HepG2 (cell line): ENCODE measurements around the gene AIFM1. TPM values are rescaled to one million over a fixed set of nuclear protein-coding genes. Genes with fewer than 3 reads are reported as not detected.
A peak's percentile ranks its signal among the peaks of the same experiment; 100 is the strongest.

Experiments used
- FOXK2 ChIP-seq: fragments of 450-650 bp; IDR thresholded peaks from 2 replicates; pipeline ENCODE4 v1.6.1; 2016
- FOXM1 ChIP-seq: sonication (generic); formaldehyde crosslinking; IDR thresholded peaks from 2 replicates; pipeline ENCODE4 v1.5.0; 2020; ENCODE audit warnings: missing genetic modification reagents
- GABPB1 ChIP-seq: IDR thresholded peaks from 2 replicates; pipeline ENCODE4 v1.6.1; 2016; ENCODE audit warnings: mild to moderate bottlenecking, missing genetic modification reagents, moderate library complexity, missing compliant biosample characterization
- HES4 ChIP-seq: sonication (generic); formaldehyde crosslinking; IDR thresholded peaks from 2 replicates; pipeline ENCODE4 v1.9.0; 2021; ENCODE audit warnings: mild to moderate bottlenecking, missing genetic modification reagents, borderline replicate concordance
- HNRNPK ChIP-seq: fragments of 200-400 bp; formaldehyde crosslinking; IDR thresholded peaks from 2 replicates; pipeline ENCODE4 v1.6.1; 2018; ENCODE audit warnings: low read length, low read depth, moderate library complexity, mild to moderate bottlenecking; ENCODE audit not compliant: poor library complexity, severe bottlenecking
- KAT8 ChIP-seq: IDR thresholded peaks from 2 replicates; pipeline ENCODE4 v1.6.1; 2016; ENCODE audit warnings: missing genetic modification reagents, missing compliant biosample characterization
- MTA3 ChIP-seq: sonication (generic); formaldehyde crosslinking; IDR thresholded peaks from 2 replicates; pipeline ENCODE4 v1.4.0; 2020; ENCODE audit warnings: missing genetic modification reagents
- MXD4 ChIP-seq: IDR thresholded peaks from 2 replicates; pipeline ENCODE4 v1.6.1; 2016; ENCODE audit warnings: mild to moderate bottlenecking, missing biosample characterization, missing genetic modification reagents
- PHB2 ChIP-seq: fragments of 450-650 bp; IDR thresholded peaks from 2 replicates; pipeline ENCODE4 v1.6.1; 2018; ENCODE audit not compliant: partially characterized antibody
- POLR2AphosphoS5 ChIP-seq: IDR thresholded peaks from 2 replicates; pipeline ENCODE4 v1.6.1; 2012; ENCODE audit warnings: low read depth, low read length
- RNF2 ChIP-seq: fragments of 450-650 bp; conservative IDR thresholded peaks from 2 replicates; pipeline ENCODE4 v1.6.1; 2016; ENCODE audit warnings: low read depth
- SOX13 ChIP-seq, 3 experiments: fragments of 450-650 bp in 1 of 3; sonication (generic) in 1 of 3; formaldehyde crosslinking in 1 of 3; IDR thresholded peaks in 2 of 3; conservative IDR thresholded peaks in 1 of 3; 2 replicates each; pipeline versions ENCODE4 v1.5.0 to v1.6.1; 2016 to 2020; ENCODE audit warnings: antibody characterized with exemption in 1 of 3, mild to moderate bottlenecking in 1 of 3, missing compliant biosample characterization in 1 of 3, missing genetic modification reagents in 1 of 3, moderate library complexity in 1 of 3
- SP1 ChIP-seq, 2 experiments: fragments of 450-650 bp in 1 of 2; sonication (generic) in 1 of 2; formaldehyde crosslinking in 1 of 2; IDR thresholded peaks; 2 replicates each; pipeline versions ENCODE4 v1.4.0 to v1.6.1; 2016 to 2020; ENCODE audit warnings: missing genetic modification reagents in 1 of 2
- TARDBP ChIP-seq: sonication (generic); formaldehyde crosslinking; IDR thresholded peaks from 2 replicates; pipeline ENCODE4 v1.8.0; 2022; ENCODE audit warnings: mild to moderate bottlenecking, missing genetic modification reagents
- TFAP4 ChIP-seq: sonication (generic); IDR thresholded peaks from 2 replicates; pipeline ENCODE4 v1.6.1; 2016; ENCODE audit warnings: low read depth, borderline replicate concordance
- ZKSCAN5 ChIP-seq: sonication (generic); formaldehyde crosslinking; IDR thresholded peaks from 2 replicates; pipeline ENCODE4 v1.5.1; 2020; ENCODE audit warnings: mild to moderate bottlenecking, missing genetic modification reagents
- ZNF350 ChIP-seq: sonication (generic); formaldehyde crosslinking; IDR thresholded peaks from 2 replicates; pipeline ENCODE4 v1.4.0; 2020; ENCODE audit warnings: mild to moderate bottlenecking, low read depth, missing genetic modification reagents, borderline replicate concordance
- ZNF552 ChIP-seq: sonication (generic); formaldehyde crosslinking; IDR thresholded peaks from 2 replicates; pipeline ENCODE4 v1.9.0; 2022; ENCODE audit warnings: missing genetic modification reagents, mild to moderate bottlenecking, borderline replicate concordance
- ZNF605 ChIP-seq: sonication (generic); formaldehyde crosslinking; IDR thresholded peaks from 2 replicates; pipeline ENCODE4 v1.8.0; 2022; ENCODE audit warnings: mild to moderate bottlenecking, missing genetic modification reagents
- ZNF660 ChIP-seq: sonication (generic); formaldehyde crosslinking; IDR thresholded peaks from 2 replicates; pipeline ENCODE4 v1.5.1; 2020; ENCODE audit warnings: mild to moderate bottlenecking, low read depth, missing genetic modification reagents, borderline replicate concordance
- ZSCAN22 ChIP-seq: sonication (generic); formaldehyde crosslinking; IDR thresholded peaks from 2 replicates; pipeline ENCODE4 v1.4.0; 2020; ENCODE audit warnings: mild to moderate bottlenecking, missing genetic modification reagents
- ZSCAN9 ChIP-seq: IDR thresholded peaks from 2 replicates; pipeline ENCODE4 v1.6.1; 2016; ENCODE audit warnings: borderline replicate concordance
- polyA plus RNA-seq, 8 experiments: library from polyadenylated mRNA; depleted of rRNA in 3 of 8; stranded (reverse) in 7 of 8; unstranded in 1 of 8; fragments of >200 nt; fragmentation: Illumina TruSeq in 4 of 8; extraction: Trizol in 4 of 8; gene quantifications; 2 replicates each; pipeline versions ENCODE4 v1.2.1 to v1.2.3, GENCODE V29; 2011 to 2016; ENCODE audit warnings: low read depth in 4 of 8, missing spikeins in 1 of 8, mixed read lengths in 1 of 8; ENCODE audit not compliant: insufficient read depth in 1 of 8
- total RNA-seq, 5 experiments: library from RNA; depleted of rRNA; stranded (reverse); fragments of >200 nt; fragmentation: Illumina TruSeq; extraction: Trizol; gene quantifications; 2 replicates each; pipeline ENCODE4 v1.2.3, GENCODE V29; 2016; ENCODE audit warnings: low read depth in 1 of 5
- TF ChIP-seq, protein P1 (sequence below): sonication (generic); formaldehyde crosslinking; IDR thresholded peaks from 2 replicates; pipeline ENCODE4 v1.4.0; 2020; ENCODE audit warnings: mild to moderate bottlenecking, missing genetic modification reagents, borderline replicate concordance
- TF ChIP-seq, protein P2 (sequence below): sonication (generic); formaldehyde crosslinking; IDR thresholded peaks from 2 replicates; pipeline ENCODE4 v1.4.0; 2020; ENCODE audit warnings: mild to moderate bottlenecking, missing genetic modification reagents
- TF ChIP-seq, protein P3 (sequence below): sonication (generic); formaldehyde crosslinking; IDR thresholded peaks from 2 replicates; pipeline ENCODE4 v1.5.1; 2020; ENCODE audit warnings: mild to moderate bottlenecking, missing genetic modification reagents, moderate library complexity

The AIFM1 gene
- total and polyA plus RNA-seq, 2 of the 13 experiments (the other 11 are each of a cell fraction or from before 2014, with no cell fraction given) = 42.8 to 46.9 TPM

DNA sequence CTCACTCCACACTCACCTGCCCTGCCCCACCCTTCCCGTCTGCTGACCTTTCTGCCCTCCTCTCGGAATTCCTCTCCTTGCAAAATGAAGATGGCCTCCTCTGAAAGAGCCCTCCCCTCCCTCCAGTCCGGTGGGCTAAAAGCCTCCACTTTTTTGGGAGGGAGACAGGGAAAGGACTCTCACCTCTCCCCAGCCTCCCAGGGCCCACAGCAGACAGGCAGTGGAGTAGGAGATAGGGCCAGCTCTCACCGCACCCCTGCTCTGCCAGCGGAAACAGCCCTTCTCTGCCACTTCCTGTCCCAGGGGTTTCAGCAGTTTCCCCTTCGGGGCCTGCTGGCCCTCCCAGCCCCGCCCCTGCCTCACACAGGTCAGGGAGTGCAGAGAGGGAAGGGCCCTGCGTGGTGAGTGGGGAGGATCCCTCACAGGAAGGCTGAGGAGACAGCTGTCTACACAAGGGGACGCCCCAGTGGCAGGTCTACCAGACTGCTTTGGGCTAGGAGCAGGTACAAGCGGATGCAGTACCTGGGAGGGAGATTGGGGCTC is 73.6 kb downstream of the AIFM1 start (continued):
- TF ChIP-seq SOX13 (IDR thresholded peaks at IDR 0.05) (no peak), SOX13 (CRISPR knock-in tag; conservative IDR thresholded peaks at IDR 0.05 in 1 of 2, IDR thresholded peaks at IDR 0.05 in 1 of 2) (no peak), PHB2 (no peak), MTA3 (CRISPR knock-in tag) (no peak), HES4 (no peak), TARDBP (no peak), ZSCAN9 (CRISPR knock-in tag) (no peak), POLR2AphosphoS5 (0 out of 2 replicates have a peak, but pooled peaks have one; percentile 30), ZNF552 (CRISPR knock-in tag) (no peak), MXD4 (CRISPR knock-in tag) (no peak; the same call in 1 of the 2 replicates), ZNF660 (CRISPR knock-in tag) (no peak), ZNF350 (CRISPR knock-in tag) (no peak), KAT8 (CRISPR knock-in tag) (peak; percentile 33; the same call in 1 of the 2 replicates), FOXM1 (no peak), ZSCAN22 (CRISPR knock-in tag) (no peak), GABPB1 (CRISPR knock-in tag) (peak; percentile 74), TFAP4 (peak; percentile 65; the same call in 1 of the 2 replicates), RNF2 (no peak), FOXK2 (no peak), SP1 (IDR thresholded peaks at IDR 0.05) (no peak), SP1 (CRISPR knock-in tag; IDR thresholded peaks at IDR 0.05) (0 out of 2 replicates have a peak, but pooled peaks have one; percentile 16), ZNF605 (CRISPR knock-in tag) (no peak), HNRNPK (no peak), ZKSCAN5 (no peak)
- TF ChIP-seq, protein P1, sequence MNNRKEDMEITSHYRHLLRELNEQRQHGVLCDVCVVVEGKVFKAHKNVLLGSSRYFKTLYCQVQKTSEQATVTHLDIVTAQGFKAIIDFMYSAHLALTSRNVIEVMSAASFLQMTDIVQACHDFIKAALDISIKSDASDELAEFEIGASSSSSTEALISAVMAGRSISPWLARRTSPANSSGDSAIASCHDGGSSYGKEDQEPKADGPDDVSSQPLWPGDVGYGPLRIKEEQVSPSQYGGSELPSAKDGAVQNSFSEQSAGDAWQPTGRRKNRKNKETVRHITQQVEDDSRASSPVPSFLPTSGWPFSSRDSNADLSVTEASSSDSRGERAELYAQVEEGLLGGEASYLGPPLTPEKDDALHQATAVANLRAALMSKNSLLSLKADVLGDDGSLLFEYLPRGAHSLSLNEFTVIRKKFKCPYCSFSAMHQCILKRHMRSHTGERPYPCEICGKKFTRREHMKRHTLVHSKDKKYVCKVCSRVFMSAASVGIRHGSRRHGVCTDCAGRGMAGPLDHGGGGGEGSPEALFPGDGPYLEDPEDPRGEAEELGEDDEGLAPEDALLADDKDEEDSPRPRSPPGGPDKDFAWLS (CRISPR knock-in tag) = no peak
- TF ChIP-seq, protein P2, sequence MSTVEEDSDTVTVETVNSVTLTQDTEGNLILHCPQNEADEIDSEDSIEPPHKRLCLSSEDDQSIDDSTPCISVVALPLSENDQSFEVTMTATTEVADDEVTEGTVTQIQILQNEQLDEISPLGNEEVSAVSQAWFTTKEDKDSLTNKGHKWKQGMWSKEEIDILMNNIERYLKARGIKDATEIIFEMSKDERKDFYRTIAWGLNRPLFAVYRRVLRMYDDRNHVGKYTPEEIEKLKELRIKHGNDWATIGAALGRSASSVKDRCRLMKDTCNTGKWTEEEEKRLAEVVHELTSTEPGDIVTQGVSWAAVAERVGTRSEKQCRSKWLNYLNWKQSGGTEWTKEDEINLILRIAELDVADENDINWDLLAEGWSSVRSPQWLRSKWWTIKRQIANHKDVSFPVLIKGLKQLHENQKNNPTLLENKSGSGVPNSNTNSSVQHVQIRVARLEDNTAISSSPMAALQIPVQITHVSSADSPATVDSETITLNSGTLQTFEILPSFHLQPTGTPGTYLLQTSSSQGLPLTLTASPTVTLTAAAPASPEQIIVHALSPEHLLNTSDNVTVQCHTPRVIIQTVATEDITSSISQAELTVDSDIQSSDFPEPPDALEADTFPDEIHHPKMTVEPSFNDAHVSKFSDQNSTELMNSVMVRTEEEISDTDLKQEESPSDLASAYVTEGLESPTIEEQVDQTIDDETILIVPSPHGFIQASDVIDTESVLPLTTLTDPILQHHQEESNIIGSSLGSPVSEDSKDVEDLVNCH (CRISPR knock-in tag) = no peak
- TF ChIP-seq, protein P3, sequence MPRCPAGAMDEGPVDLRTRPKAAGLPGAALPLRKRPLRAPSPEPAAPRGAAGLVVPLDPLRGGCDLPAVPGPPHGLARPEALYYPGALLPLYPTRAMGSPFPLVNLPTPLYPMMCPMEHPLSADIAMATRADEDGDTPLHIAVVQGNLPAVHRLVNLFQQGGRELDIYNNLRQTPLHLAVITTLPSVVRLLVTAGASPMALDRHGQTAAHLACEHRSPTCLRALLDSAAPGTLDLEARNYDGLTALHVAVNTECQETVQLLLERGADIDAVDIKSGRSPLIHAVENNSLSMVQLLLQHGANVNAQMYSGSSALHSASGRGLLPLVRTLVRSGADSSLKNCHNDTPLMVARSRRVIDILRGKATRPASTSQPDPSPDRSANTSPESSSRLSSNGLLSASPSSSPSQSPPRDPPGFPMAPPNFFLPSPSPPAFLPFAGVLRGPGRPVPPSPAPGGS (CRISPR knock-in tag) = no peak
